ENCODE results near the gene MRPL23. TPM values are rescaled to one million over a fixed set of nuclear protein-coding genes. Genes with fewer than 3 reads are reported as not detected.

Gene MRPL23
- polyA plus RNA-seq, 3 donors, result 51.8 to 80.0 (median 53.8) TPM

DNA sequence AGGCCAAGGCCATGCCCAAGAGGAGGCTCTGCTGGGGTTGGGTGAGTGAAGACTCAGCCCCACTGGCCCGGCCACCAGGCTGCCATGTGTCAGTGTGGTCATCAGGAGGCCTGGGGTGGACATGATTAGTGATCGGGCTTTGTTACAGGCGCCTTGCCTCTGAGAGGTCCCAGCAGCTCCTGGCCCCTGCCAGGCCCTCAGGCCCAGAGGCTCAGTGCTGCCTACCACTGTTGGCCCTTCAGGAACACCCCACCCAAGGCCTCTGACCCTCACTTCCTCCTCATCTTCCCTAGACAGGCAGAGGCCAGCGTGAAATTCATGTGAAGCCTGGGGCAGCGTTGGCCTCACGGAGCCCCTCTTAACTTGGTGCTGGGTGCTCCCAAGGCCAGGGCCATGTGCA lies 2.2 kb downstream of the MRPL23 start:
- DNase-seq, result no peak

DNA sequence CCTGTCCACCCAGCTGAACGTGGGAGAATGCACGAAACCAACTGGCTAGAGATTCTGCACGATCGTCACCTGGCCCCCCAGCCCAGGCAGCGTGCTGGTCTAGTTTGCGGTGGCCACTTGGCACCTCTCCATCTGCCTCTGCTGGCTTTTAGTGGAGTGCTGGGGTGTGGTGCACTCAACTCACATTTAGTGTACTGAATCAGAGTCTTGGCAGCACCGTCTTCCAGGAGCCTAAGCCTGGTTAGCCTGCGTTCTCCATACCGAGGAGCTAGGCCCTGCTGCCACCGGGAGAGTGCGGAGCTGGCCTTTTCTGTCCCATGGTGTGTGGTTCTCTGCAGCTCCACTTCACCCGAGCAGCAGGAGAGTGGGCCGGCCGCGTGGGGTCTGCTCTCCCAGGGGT lies 2.8 kb downstream of the MRPL23 start:
- DNase-seq, result no peak

DNA sequence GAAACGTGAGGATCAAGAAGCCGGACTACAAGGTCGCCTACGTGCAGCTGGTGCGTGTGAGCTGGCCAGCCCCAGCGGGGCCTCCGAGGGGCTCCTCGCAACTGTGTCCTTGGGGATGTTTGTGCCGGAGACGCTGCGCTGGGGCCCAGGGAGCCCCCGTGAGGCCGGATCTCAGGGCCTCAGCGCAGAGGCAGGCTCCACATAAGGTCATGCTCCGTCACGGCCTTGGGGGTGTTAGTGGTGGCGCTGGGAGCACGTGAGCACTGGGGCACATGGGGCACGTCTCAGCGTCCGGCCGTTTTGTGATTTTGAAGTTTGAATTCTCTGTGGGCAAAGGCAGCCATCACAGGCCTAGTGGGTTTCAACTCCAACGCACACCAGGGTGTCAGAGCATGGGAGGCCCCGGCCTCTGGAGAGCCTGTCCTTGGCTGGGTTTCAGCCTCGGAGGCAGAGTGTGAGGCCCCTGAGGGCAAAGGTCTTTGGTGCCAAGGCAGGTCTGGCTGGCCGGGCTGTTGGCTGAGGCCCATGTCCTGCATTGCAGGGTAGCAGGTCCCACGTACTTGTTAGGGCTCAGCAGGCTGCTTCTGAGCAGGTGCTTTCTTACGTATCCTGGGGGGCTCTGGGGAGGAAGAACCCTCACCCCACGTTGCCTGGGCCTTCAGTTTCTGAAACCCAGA lies 5.8 kb downstream of the MRPL23 start:
- DNase-seq, result no peak

DNA sequence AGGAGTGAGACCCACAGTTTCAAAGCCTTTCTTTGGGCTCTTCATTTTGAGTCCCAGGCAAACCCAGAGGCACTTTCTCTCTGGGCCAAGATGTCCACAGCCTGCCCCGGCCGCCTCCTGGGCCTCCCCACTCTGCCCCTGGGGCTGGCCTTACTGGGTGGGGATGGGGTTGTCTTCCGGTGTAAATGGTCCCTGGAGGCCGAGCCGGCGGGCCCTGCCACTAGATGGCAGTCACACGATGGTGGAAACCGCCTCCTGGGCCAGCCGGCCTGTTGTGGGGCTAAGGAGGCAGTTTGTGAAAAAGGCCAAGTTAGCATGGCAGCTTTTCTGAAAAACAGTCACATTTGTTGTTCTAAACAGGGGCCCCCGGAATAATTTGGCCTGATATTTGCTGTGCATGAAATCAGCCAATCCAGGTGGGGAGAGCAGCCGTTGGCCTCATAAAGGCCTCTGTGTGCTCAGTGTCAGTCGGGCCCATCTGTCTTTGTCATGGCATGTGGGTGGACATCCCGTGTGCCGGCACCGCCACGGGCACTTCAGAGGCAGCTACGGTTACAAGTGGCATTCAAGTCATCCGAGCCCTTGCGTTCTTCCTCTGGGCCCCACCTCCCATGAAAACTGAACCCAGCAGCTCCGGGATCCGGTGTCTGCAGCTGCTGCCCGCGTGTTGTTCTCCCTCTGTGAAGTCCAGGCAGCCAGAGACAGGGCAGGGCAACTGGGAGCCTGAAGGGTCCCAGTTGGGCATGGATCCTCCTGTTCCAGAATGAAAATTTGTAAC lies 6.5 kb downstream of the MRPL23 start:
- DNase-seq, result no peak

DNA sequence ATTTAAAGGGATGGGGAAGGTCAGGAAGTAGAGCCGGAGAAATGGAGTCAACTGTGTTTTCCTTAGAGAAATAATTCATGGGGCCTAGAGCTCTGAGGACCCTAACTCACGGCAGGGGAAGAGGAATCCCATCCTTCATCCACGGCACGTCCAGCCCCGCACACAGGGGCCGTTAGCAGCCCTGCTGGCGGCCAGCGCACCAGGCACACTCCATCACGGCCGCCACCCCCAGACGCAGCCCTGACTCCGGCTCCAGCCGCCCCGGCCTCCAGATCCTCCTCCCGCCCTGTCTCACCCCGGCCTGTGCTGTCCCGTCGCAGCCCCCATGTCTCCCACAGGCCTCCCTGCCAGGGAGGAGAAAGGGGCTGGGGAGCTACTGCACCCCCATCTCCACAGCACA lies 11.2 kb downstream of the MRPL23 start:
- DNase-seq, result no peak

DNA sequence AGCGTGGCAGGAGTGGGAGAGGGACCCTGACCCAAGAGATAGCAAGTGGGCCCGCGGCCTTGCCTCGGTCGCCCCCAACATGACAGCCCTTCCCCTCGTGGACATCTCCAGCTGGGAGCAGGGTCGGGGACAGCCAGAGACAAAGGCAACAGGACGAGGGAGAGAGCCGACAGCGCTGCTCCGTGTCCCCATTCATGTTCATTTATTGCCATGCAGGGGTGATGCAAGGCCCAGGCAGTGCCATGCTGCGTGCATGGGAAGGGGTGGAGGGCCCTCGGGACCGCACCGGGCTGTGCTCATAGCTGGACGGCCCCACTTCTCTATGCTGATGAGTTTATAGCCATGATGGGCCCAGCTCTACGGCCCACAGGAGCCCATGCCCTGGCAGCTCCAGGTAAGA lies 12.7 kb downstream of the MRPL23 start:
- no peak for DNase-seq

DNA sequence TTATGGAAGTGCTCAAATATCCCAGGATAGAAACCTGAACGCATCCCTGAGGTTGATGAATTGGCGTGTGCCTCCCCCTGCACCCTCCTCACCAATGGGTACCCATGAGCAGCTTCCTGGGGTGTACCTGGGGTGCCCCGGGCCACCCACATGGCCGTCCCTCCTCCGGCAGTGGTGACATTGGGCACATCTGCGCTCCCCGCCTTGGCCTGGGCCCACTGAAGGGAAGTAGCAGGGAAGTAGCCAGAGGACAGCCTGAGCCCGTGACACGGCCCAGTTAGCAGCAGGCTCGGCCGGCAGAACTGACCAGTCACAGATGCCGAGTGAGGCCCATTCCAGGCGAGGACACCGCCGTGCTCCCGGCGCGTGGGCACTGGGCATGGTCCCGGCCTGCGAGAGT lies 16.7 kb downstream of the MRPL23 start:
- no peak for DNase-seq

DNA sequence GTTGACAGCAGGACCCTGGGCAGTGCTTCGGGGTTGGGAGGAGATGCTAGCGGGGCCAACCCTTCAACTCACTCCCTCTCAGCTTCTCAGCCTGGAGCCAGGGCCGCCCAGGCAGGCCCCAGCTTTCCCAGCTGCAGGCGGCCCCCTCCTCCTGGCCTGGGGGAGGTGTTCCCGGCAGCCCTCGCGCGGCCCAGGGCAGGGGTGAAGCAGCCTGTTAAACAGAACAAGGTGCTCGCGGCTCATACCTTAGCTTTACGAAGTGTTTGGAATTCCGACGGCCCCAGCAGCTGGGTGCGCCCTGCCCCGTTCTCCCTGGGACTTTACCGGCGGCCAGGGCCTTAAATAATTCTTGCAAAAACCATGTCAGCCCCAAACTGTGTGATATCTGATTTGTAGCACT lies 17.2 kb downstream of the MRPL23 start:
- no peak for DNase-seq

DNA sequence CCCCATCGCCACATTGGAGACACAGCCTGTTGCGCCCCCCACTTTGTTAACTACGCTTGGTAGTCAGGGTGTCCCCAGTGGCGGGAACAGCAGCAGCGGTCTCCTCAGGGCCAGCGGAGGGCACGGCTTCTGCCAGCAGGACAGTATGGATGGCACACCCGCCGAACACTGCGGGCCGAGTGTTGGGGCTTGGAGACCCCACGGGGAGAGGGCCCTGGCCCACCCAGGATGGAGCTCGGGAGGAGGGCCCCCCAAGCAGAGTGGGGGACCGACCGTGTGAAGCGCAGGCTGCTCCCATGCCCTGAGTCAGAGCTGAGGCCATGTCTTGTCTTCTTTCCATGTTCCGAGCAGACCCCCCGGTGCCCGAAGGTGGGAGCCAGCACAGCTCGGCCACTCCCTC lies 17.8 kb downstream of the MRPL23 start:
- DNase-seq, result no peak

DNA sequence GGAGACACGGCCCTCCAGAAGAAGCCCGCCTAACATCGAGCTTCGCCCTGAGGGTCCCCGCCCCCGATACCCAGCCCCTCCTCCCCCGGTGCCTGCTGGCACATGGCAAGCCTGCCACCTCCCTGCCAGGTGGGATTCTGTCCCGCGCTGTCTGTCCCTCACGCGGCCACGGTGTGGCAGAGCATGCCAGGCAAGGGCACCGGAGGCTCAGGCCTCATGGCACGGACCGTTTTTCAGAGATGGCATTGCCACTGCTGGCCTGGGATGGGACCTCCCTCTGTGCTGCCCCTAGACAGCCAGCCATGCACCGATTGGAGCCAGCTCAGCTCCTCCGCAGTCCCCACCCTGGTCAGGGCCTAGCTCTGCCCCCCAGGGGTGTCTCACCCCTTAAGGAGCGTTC lies 19.4 kb downstream of the MRPL23 start:
- no peak for DNase-seq

DNA sequence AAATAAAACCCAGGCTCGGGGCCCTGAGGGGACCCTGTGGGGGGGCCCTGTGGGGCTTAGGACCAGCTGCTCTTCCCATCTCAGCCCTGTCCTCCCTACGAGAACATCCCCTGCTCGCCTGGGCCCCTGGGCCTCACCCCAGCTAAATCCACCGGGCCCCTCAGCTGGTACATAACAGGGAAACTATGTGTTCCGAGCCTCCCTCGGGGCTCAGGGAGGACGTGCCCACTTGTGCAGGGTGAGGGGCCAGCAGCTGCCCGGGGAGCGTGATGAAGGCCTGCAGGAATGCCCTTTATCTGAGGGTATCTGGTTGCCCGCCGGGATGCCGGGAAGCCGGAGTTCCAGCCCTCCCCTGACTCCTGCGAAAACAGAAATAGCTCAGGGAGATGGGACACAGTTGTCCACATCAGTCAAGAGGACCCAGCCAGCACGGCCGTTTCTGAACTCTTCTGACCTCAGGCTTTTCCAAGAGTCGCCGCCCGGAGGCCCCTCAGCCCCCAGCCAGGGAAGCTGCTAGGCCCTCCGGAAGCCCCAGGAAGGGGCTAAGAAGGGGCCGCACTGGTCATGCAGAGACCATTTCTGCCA lies 20.6 kb downstream of the MRPL23 start:
- DNase-seq, result no peak

DNA sequence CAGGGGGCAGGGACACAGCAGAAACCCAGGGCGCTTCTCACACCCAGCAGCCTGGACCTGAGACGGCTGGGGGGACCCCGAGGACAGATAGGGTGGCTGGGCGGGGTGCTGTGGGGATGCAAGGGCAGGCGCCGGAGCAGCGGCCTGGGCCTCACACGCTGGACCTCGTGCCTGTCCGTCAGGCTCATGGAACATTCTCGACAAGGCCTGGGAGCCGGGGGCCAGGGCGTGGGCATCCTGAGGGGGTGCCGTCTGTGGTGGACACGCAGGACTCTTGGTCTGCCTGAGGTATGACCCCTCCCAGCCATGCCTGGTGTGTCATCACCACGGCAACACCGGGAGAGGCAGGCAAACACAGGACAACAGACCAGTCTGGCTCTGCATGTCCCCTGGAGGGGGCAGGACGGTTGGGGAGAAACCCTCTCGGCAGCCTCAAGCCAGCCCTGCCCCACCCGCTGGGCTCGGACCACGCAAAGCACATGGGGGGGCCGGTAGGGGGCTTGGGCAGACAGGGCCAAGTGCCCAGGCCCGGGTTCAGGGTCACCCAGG lies 21.4 kb downstream of the MRPL23 start:
- no peak for DNase-seq

DNA sequence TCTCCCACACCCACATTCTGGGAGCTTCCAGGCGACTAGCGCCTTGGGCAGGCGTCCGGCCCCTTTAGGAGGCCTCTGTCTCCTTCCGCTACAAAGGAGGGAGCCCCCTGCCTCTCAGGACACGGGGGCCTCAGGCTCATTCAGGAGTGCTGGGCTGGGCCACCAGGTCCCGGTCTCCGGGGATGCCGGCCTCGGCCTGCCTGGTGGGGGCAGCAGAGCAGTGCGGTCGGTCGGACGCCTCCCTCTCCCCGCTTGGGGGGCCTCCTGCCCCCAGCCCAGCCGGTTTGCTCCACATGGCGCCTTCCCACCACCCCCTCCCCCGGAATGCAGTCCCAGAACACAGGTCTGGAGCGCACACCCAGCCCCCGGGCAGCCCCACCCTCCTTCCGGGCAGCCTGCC lies 21.9 kb downstream of the MRPL23 start:
- DNase-seq, result no peak

DNA sequence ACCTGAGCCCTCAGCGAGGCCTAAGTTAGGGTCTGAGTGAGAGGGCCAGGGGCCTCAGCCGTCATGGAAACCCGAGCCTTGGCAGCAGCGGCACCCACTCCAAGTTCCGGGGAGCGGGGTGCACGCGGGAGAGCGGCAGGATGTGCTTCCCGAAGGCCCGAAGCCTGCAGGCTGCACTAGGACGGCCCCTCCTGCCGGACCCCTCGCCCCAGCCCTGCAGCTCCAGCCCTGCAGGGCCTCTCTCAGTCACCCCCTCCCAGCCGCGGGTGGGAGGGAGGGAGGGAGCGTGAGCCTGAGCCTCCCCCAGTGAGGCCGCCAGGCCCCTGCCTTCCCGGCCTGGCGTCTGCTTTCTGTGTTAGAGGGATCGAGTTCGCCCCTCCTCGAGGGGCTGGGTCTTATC lies 22.6 kb downstream of the MRPL23 start:
- no peak for DNase-seq

DNA sequence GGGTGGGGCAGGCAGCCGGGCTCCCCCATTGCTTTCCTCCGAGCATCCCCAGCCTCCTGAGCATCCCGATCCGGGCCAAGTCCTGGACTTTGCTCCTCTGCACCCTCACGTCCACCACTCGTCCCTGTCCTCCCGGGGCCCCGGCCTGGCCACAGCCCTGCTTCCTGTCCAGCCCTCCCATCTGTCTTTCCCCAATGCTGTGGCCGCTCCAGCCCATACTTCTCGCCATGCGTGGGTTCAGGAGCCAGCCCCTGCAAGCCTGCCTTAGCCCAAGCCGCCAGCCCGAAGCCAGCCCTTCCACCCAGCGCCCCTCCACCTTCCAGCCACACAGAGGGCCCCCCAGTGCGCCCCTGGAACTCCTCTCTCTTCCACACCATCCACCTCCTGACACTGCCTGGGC lies 23.8 kb downstream of the MRPL23 start:
- DNase-seq, result no peak

DNA sequence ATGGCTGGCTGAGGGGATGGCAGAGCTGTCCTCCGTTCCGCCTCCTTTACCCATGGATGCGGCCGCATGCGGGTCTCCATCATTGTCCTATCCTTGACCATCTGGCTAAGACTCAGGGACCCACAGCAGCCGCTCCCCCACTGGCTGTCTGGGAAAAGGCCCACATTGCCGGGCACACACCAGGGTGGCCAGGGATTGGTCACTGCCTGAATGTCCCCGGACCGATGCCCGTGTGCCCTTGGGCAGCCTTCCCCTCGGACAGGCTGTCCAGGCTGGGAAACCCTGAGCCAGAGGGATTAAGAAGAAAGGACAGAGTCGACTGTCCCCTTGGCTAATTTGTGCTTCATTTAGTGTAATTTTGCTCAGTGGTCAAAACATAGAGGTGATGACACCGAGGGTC lies 28.1 kb downstream of the MRPL23 start:
- no peak for DNase-seq

DNA sequence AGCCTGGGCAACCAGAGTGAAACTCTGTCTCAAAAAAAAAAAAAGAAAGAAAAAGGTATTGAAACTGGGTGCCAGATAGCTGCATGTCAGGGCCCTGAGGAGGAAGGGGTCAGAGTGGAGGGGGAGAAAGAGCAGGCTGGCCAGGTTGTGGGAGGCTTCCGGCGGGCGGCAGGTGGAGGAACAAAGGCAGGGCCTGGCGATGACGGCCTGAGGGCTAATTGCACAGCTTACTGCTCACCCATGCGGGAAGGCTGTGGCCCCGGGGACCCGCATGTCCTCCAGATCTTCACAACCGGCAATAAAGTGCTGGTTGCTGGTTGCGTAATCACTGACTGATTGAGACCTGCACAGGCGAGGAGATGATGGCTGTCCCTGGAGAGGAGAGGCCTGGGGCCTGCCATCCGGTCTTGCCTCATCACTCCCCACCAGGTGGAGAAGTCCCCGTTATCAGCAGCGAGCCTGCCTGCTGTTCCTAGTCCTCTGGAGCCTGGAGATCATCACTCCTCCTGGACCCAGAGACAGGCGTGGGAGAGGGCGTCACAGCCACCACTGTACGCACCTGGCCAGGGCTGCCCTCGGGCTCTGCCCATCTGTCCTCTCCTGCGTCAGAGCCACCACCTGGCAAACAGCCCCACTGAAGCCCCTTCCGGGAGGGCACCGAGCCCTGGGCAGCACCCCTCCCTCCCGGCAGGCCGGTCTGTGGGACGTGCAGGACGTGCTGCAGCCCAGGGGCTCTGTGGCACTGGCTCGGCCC lies 31.8 kb downstream of the MRPL23 start:
- no peak for DNase-seq

DNA sequence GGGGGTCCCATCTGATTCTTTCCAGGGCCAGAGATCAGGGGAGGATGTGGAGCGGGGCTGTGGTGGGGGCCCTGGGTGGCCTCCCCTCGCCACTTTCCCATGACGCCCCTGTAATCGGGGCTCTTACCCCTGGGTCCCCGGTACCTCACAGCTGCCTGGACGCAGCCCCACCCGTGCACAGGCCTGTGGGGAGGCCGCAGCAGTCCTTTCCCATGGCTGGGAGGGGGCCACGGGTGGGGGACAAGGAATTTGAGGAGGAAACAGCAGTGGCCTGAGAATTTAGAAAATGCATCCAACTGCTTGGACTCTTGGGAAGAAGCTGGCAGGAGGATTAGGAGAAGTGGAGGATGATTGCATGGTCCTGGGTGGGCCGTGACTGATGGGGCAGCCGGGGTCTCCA lies 32.5 kb downstream of the MRPL23 start:
- no peak for DNase-seq

DNA sequence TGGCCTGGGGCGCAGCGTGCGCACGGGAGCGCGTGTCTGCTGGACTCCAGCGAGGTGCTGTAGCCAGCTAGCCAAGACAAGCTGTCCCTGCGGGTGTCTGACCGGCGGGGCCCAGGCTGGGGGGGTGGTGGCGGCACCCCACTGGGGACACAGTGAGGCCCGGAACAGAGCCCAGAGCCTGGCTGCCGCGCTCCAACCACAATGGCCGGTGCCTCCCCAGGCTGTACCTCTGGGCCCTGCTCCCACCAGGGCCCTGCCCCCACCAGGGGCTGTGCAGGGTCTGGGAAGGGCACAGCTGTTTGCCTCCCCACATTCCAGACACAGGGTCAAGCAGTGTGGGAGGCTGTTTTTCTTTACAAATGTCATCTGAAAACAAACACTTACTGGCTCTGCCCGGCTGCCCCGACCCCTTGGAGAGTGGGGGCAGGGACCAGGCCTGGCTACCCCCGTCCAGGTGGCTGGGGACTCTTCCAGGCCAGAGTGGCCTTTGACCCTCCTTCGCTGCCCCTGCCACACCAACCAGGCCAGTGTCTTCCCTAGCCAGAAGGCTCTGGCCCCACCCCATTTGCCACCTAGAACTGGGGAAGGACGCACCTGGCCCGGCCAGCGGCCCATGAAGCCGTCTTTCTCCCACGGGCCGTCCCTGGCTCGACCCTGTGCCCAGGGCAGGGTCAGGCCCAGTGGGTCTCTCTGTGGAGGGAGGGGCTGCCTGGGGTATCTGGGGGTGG lies 35.9 kb downstream of the MRPL23 start:
- no peak for DNase-seq

DNA sequence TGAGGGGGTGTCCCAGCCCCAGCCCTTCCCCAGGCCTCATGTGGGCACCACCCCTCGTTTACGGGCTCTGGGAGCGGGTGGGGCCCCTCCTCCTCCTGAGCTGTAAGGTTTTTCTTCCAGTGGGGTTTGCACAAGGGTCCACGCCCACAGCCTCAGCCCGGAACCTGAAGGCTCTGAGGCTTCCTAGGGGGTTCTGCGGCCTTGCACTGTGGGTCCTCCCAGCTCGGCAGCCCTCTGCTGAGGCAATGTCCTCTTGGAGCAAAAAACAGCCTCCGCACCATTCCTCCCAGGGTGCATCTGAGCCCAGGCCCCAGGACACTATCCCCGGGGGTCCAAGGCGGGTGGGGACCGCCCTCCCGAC lies 36.4 kb downstream of the MRPL23 start:
- no peak for DNase-seq

DNA sequence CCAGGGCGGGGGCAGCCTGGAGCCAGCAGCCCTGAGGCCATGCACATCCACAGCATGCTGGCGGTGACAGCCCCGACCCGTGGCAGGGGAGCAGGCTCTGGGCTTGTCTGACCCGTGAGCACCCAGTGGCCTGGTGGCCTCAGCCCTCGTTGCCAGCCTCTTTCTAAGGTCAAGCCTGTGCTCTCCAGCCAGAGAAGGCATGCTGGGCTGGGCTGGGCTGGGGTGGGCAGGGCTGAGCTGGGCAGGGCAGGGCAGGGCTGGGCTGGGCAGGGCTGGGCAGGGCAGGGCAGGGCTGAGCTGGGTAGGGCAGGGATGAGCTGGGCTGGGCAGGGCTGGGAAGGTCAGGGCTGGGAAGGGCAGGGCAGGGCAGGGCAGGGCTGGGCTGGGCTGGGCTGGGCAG lies 39.9 kb downstream of the MRPL23 start:
- no peak for DNase-seq

DNA sequence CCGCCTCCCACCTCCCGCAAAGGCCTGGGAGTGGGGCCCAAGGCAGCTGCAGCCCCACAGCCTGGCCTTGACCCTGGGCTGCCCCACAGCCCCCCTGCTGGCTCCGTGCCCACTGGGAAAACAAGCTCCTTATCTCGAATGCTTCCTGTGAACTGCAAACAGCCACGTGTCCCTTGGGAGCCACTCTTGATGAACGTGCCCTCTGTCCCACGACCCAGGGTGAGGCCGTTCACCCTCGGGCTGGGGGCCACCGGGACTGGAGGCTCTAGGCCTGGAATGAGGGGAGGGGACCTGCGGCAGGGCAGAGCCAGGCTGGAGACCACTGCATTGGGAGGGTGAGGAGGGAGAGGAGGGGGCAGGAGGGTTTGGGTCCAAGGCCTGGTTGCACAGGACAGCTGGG lies 41.0 kb downstream of the MRPL23 start:
- no peak for DNase-seq
